ENCODE measurements around the gene NANS. TPM values are rescaled to one million over a fixed set of nuclear protein-coding genes. Genes with fewer than 3 reads are reported as not detected.

NANS gene
- total and polyA plus RNA-seq, 3 experiments from 2014 or later = 29.3 to 34.8 (median 33.2) TPM

DNA sequence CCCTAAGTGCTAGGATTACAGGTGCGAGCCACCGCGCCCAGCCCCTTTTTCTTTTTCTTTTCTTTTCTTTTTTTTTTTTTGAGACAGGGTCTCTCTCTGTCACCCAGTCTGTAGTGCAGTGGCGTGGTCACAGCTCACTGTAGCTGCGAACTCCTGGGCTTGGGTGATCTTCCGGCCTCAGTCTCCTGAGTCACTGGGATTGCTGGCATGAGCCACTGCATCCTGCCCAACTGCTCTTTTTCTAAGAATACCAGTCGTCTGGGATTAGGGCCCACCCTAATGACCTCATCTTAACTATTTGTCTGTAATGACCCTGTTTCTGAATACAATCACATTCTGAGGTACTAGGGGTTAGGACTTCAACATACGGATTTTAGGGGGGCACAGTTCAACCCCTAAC, 34.1 kb upstream of the NANS start:
- Histone ChIP-seq H3K4me3 (ENCODE audit: low read length) (no peak overlapping the region), H3K4me1 (ENCODE audit: insufficient read depth, low read length) (no peaks in the 10 kb centered on the region), H3K27ac (ENCODE audit: low read depth, low read length) (no peak overlapping the region), H3K27me3 (ENCODE audit: insufficient read depth, low read length, poor library complexity, severe bottlenecking) (no peaks in the 10 kb centered on the region), H3K9me3 (ENCODE audit: low read length) (no peaks in the 10 kb centered on the region), H3K36me3 (ENCODE audit: insufficient read depth, low read length) (no peaks in the 10 kb centered on the region)
- H3K9me3 Mint-ChIP-seq = no peaks in the 10 kb centered on the region
- H3K4me3 Mint-ChIP-seq = no peak overlapping the region
- H3K4me1 Mint-ChIP-seq = peaks cover 0 to 6% (median 2%) of the 10 kb centered on the region in 3 donors
- no peaks in the 10 kb centered on the region for H3K27me3 Mint-ChIP-seq
- H3K36me3 Mint-ChIP-seq = peaks cover 0 to 31% (median 2%) of the 10 kb centered on the region in 3 donors
- ChIA-PET POLR2A (interaction anchor here (0.6 kb wide), 1 partner anchor 80 kb away, joined by 8 read pairs; no protein-coding TSS in a partner anchor), CTCF (interaction anchor here (0.9 kb wide), 1 partner anchor 12 kb away, joined by 3 read pairs; no protein-coding TSS in a partner anchor)
- no peak for DNase-seq
- peak overlapping the region in 1 of 8 donors; percentile 76 for H3K27ac Mint-ChIP-seq

DNA sequence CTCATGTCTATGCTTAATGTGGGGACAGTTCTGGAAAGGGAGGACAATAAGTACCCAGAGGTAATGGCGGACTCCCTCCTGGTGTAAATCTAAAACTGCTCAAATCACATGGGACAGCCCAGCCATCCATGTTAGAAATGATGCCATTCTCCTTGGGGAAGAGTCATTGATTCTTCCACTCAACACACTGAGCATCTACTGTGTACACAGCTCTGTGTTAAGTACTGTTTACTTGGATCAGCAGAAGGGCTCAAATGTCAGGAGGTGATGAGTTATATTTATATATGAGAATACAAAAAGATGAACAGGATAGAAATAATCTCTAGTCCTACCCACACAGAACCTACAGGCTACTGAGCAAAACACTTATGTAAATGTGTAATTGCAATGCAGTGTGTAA, 31.8 kb upstream of the NANS start:
- H3K36me3 Mint-ChIP-seq = peaks cover 0 to 12% (median 2%) of the 10 kb centered on the region in 3 donors
- Histone ChIP-seq H3K4me1 (ENCODE audit: insufficient read depth, low read length) (no peaks in the 10 kb centered on the region), H3K27me3 (ENCODE audit: insufficient read depth, low read length, poor library complexity, severe bottlenecking) (no peaks in the 10 kb centered on the region), H3K36me3 (ENCODE audit: insufficient read depth, low read length) (no peaks in the 10 kb centered on the region), H3K27ac (ENCODE audit: low read depth, low read length) (no peak overlapping the region), H3K9me3 (ENCODE audit: low read length) (no peaks in the 10 kb centered on the region), H3K4me3 (ENCODE audit: low read length) (no peak overlapping the region)
- H3K4me3 Mint-ChIP-seq = no peak overlapping the region
- H3K27me3 Mint-ChIP-seq = no peaks in the 10 kb centered on the region
- H3K4me1 Mint-ChIP-seq = peaks cover 0 to 6% (median 2%) of the 10 kb centered on the region in 3 donors
- ChIA-PET POLR2A (no interaction called here), CTCF (no interaction called here)
- H3K27ac Mint-ChIP-seq = peak overlapping the region in 2 of 8 donors; percentile 8 to 31
- DNase-seq = no peak
- H3K9me3 Mint-ChIP-seq = no peaks in the 10 kb centered on the region

DNA sequence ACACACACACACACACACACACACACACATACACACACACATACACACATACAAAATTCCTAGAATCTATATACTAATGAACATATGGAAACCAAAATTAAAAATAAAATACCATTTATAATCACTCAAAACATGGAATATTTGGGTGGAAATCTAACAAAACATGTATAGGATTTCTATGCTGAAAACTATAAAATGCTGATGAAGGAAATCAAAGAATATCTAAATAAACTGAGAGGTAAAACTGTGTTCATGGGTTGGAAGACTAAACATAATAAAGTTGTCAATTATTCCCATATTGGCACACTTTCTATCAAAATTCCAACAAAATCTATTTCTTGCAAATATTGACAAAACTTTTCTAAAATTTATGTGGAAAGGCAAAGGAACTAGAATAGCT, 25.4 kb upstream of the NANS start:
- H3K4me3 ChIP-seq (ENCODE audit: low read length) = no peak overlapping the region
- peaks cover 7% of the 10 kb centered on the region for H3K4me1 ChIP-seq (ENCODE audit: insufficient read depth, low read length)
- Mint-ChIP-seq H3K27ac (no peak overlapping the region), H3K9me3 (no peaks in the 10 kb centered on the region), H3K4me3 (no peak overlapping the region), H3K27me3 (peaks cover 0 to 7% of the 10 kb centered on the region in 2 donors), H3K4me1 (peaks cover 6 to 8% (median 8%) of the 10 kb centered on the region in 3 donors), H3K36me3 (peaks cover 0 to 1% (median 0%) of the 10 kb centered on the region in 3 donors)
- no peak overlapping the region for H3K27ac ChIP-seq (ENCODE audit: low read depth, low read length)
- no peak for DNase-seq
- no peaks in the 10 kb centered on the region for H3K36me3 ChIP-seq (ENCODE audit: insufficient read depth, low read length)
- ChIA-PET CTCF (interaction anchor here (7.6 kb wide), 1 partner anchor 108 kb away, joined by 109 read pairs; the partner anchor contains the start of gene TRMO), POLR2A (no interaction called here)
- H3K9me3 ChIP-seq (ENCODE audit: low read length) = no peaks in the 10 kb centered on the region
- H3K27me3 ChIP-seq (ENCODE audit: insufficient read depth, low read length, poor library complexity, severe bottlenecking) = no peaks in the 10 kb centered on the region

DNA sequence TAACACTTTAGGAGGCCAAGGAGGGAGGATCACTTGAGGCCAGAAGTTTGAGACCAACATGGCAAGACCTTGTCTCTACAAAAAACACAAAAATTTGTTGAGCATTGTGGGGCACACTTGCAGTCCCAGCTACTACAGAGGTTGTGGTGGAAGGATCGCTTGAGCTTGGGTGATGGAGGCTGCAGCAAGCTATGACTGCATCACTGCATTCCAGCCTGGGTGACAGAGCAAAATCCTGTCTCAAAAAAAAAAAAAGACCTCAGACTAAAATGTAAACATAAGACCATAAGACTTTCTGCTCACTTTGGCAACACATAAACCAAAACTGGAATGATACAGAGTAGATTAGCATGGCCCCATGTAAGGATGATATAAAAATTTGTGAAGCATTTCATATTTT, 24.6 kb upstream of the NANS start:
- Mint-ChIP-seq H3K27ac (no peak overlapping the region), H3K27me3 (peaks cover 0 to 7% of the 10 kb centered on the region in 2 donors), H3K36me3 (peaks cover 0 to 1% (median 0%) of the 10 kb centered on the region in 3 donors), H3K4me3 (no peak overlapping the region), H3K9me3 (no peaks in the 10 kb centered on the region), H3K4me1 (peaks cover 6 to 8% (median 8%) of the 10 kb centered on the region in 3 donors)
- H3K9me3 ChIP-seq (ENCODE audit: low read length) = no peaks in the 10 kb centered on the region
- no peak overlapping the region for H3K27ac ChIP-seq (ENCODE audit: low read depth, low read length)
- no peak overlapping the region for H3K4me3 ChIP-seq (ENCODE audit: low read length)
- no peak for DNase-seq
- ChIA-PET POLR2A (no interaction called here), CTCF (interaction anchor here (7.6 kb wide), 1 partner anchor 109 kb away, joined by 109 read pairs; the partner anchor contains the start of gene TRMO)
- H3K36me3 ChIP-seq (ENCODE audit: insufficient read depth, low read length) = no peaks in the 10 kb centered on the region
- H3K27me3 ChIP-seq (ENCODE audit: insufficient read depth, low read length, poor library complexity, severe bottlenecking) = no peaks in the 10 kb centered on the region
- H3K4me1 ChIP-seq (ENCODE audit: insufficient read depth, low read length) = peaks cover 7% of the 10 kb centered on the region

DNA sequence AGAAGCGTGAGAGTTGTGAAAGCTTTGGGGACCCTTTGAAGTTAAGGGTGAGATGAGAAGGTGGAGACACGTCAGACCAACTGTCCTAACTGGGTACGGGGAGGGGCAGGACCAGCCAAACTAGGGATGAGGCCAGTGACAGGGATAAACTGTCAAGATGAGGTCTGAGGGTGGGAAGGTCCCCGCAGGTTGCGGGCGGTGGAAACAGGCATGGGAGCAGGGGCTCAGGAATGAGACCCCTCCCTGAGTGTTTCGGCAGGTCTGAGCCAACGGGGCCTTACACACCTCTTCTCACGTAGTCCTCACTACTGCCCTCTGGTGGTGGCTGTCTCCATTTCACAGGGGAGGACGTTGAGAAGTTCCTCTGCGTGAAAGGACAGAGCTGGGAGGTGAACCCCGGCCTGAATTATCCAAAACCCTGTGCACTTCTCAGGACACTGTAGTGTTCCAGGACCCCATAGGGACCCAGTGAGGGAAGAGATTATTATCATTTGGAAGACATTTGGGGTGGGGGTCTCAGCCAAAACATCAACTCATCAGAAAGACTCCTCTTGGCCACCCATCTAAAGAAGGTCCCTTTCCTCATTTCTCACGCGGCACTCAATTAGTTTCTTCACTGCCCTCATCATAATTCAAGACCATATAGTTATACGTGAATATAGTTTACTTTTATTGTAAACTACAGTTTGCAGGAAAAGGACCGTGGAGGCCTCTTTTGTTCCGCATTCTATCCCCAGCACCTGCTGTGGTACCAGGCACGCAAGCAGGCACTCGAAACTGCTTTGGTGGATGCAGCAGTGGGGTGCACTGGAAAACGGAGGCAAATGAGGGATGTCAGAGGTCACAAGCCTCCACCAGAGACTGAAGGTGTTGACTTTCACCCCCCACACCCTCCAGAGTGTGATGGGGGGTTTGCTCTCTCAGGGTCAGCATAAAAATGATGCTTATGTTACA, 21.7 kb upstream of the NANS start:
- H3K4me1 Mint-ChIP-seq = peaks cover 6 to 8% (median 8%) of the 10 kb centered on the region in 3 donors

DNA sequence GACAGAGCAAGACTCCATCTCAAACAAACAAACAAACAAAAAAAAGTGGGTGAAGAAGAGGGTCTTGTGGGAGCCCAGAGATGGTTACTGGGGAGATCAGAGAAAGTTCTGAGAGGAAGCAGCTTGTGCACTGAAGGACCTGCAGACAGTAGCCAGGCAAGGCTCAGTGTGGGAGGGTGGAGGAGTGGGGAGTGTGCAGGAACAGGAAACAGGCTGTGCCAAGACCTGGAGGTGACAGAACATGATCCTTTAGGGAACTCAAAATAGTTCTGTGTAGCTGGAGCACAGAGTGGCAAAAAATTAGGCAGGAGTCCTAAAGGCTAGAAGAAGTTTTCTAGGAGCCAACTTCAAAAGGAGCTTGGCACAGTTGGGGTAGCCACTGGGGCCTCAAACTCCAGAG, 19.2 kb upstream of the NANS start:
- peak overlapping the region in 1 of 7 donors; percentile 62 for H3K4me3 Mint-ChIP-seq
- Histone ChIP-seq H3K4me1 (ENCODE audit: insufficient read depth, low read length) (peaks cover 7% of the 10 kb centered on the region), H3K27ac (ENCODE audit: low read depth, low read length) (no peak overlapping the region), H3K36me3 (ENCODE audit: insufficient read depth, low read length) (no peaks in the 10 kb centered on the region), H3K9me3 (ENCODE audit: low read length) (no peaks in the 10 kb centered on the region), H3K27me3 (ENCODE audit: insufficient read depth, low read length, poor library complexity, severe bottlenecking) (no peaks in the 10 kb centered on the region), H3K4me3 (ENCODE audit: low read length) (no peak overlapping the region)
- no peaks in the 10 kb centered on the region for H3K9me3 Mint-ChIP-seq
- ChIA-PET CTCF (interaction anchor here (0.7 to 7.6 kb wide), 4 partner anchors 9 to 136 kb away, joined by 3 to 109 read pairs (median 19); partner anchors contain the start of gene TRMO), POLR2A (no interaction called here)
- peaks cover 0 to 1% (median 0%) of the 10 kb centered on the region in 3 donors for H3K36me3 Mint-ChIP-seq
- no peak for DNase-seq
- H3K27me3 Mint-ChIP-seq = peaks cover 1 to 20% of the 10 kb centered on the region in 2 donors
- peaks cover 6 to 8% (median 8%) of the 10 kb centered on the region in 3 donors for H3K4me1 Mint-ChIP-seq
- H3K27ac Mint-ChIP-seq = peak overlapping the region in 1 of 8 donors; percentile 69

More for the DNA sequence above, 21.7 kb upstream of the NANS start:
- peaks cover 7% of the 10 kb centered on the region for H3K4me1 ChIP-seq (ENCODE audit: insufficient read depth, low read length)
- H3K27ac ChIP-seq (ENCODE audit: low read depth, low read length) = no peak overlapping the region
- H3K36me3 ChIP-seq (ENCODE audit: insufficient read depth, low read length) = no peaks in the 10 kb centered on the region
- Mint-ChIP-seq H3K9me3 (no peaks in the 10 kb centered on the region), H3K36me3 (peaks cover 0 to 1% (median 0%) of the 10 kb centered on the region in 3 donors), H3K4me3 (peak overlapping the region in 5 of 7 donors; percentile 6 to 56 (median 27)), H3K27ac (peak overlapping the region in 6 of 8 donors; percentile 17 to 90 (median 30)), H3K27me3 (peaks cover 0 to 14% of the 10 kb centered on the region in 2 donors)
- POLR2A ChIA-PET = interaction anchor here (0.7 to 2.2 kb wide), 3 partner anchors 52 to 114 kb away, joined by 3 to 6 read pairs (median 3); partner anchors contain the start of genes ANP32B and TRMO
- peak; percentile 76 to 93 (median 88) for DNase-seq
- no peak overlapping the region for H3K4me3 ChIP-seq (ENCODE audit: low read length)
- H3K9me3 ChIP-seq (ENCODE audit: low read length) = no peaks in the 10 kb centered on the region
- H3K27me3 ChIP-seq (ENCODE audit: insufficient read depth, low read length, poor library complexity, severe bottlenecking) = no peaks in the 10 kb centered on the region
- CTCF ChIA-PET = interaction anchor here (0.6 to 7.6 kb wide), 27 partner anchors 9 to 338 kb away, joined by 3 to 109 read pairs (median 4); partner anchors contain the start of genes ANP32B, NANS, TBC1D2 and TRMO

DNA sequence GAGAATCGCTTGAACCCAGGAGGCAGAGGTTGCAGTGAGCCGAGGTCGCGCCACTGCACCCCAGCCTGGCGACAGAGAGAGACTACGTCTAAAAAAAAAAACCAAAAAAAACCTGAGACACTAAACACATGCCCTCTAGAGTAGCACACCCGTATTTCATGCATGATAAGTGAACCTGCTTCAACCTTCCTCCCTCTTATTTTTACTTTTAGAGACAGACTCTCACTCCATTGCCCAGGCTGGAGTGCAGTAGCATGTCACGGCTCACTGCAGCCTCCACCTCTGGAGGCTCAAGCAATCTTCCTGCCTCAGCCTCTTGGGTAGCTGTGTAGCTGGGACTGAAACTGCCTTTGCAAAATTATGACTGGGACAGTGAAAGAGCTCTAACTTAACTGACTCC, 17.6 kb upstream of the NANS start:
- ChIA-PET CTCF (interaction anchor here (1.3 to 3.7 kb wide), 2 partner anchors 10 to 115 kb away, joined by 3 to 10 read pairs; no protein-coding TSS in a partner anchor), POLR2A (no interaction called here)
- no peak overlapping the region for H3K27ac Mint-ChIP-seq
- H3K36me3 Mint-ChIP-seq = peaks cover 0 to 1% (median 0%) of the 10 kb centered on the region in 3 donors
- H3K4me3 Mint-ChIP-seq = no peak overlapping the region
- no peaks in the 10 kb centered on the region for H3K9me3 ChIP-seq (ENCODE audit: low read length)
- no peak overlapping the region for H3K27ac ChIP-seq (ENCODE audit: low read depth, low read length)
- H3K4me1 ChIP-seq (ENCODE audit: insufficient read depth, low read length) = peaks cover 7% of the 10 kb centered on the region
- DNase-seq = no peak
- peaks cover 1 to 20% of the 10 kb centered on the region in 2 donors for H3K27me3 Mint-ChIP-seq
- H3K27me3 ChIP-seq (ENCODE audit: insufficient read depth, low read length, poor library complexity, severe bottlenecking) = no peaks in the 10 kb centered on the region
- H3K36me3 ChIP-seq (ENCODE audit: insufficient read depth, low read length) = no peaks in the 10 kb centered on the region
- peaks cover 6 to 8% (median 8%) of the 10 kb centered on the region in 3 donors for H3K4me1 Mint-ChIP-seq
- H3K4me3 ChIP-seq (ENCODE audit: low read length) = no peak overlapping the region
- H3K9me3 Mint-ChIP-seq = no peaks in the 10 kb centered on the region

Measured in CD8-positive, alpha-beta memory T cell (primary cell).